ENCODE results near the gene ZDHHC11. TPM values are rescaled to one million over a fixed set of nuclear protein-coding genes. Genes with fewer than 3 reads are reported as not detected.

ZDHHC11 gene
- total RNA-seq, 1 experiment from 2014 or later = 17.0 TPM

DNA sequence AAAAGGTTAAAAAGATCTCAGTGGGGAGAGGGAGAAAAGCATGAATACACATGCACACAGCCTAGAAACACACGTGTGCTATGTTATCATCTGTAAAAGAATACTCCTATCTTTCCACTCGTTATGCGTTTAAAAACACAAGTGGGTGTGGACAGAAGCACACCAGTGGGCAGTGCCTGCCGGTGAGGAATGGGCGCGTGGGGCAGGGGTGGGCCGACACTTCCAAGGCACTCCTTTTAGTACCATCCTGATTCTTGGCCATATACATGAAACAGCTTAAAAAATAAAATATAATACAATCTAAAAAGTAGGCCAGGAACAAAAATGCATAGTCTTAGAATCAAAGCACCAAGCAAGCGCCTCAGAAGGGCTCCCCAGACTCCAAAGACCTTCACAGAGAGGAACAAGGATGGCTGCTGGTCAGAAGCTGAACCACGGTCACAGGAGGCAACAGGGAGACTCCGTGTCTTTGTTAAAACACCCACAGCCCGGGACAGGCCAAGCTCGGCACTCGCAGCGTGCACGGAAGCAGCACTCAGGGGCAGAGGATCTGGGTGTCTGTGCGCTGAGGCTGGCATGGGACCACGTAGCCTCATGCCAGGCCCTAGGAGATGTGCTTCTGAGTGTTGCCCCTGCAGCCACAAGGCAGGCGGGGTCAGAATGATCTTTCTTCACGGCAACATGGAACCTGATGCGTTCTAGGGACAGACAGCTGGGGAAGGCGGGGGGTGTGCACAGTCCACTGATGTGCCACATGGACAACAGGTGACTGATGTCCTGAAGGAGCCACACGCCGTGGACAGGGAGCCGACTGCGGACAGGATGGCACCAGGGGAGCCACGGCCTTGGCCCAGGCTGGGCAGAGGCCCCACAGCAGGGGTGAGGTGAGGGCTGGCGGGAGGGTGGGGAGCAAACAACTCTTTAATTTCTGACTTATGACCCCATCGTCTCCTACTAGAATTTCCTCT is 25.9 kb upstream of the ZDHHC11 start:
- no peaks in the 10 kb centered on the region for H3K27me3 ChIP-seq (ENCODE audit: insufficient read depth, low read length)
- intact Hi-C loops (cut with micrococcal nuclease) = no loop called here
- no peak for TF ChIP-seq ATF3 (IDR thresholded peaks at IDR 0.05)
- no peak for TF ChIP-seq CBX3 (IDR thresholded peaks at IDR 0.05; ENCODE audit: low read depth)
- TF ChIP-seq JUND (IDR thresholded peaks at IDR 0.05) = no peak
- no peak for TF ChIP-seq SRF (IDR thresholded peaks at IDR 0.05; ENCODE audit: low read depth)
- TF ChIP-seq ELF1 (IDR thresholded peaks at IDR 0.05; ENCODE audit: borderline replicate concordance, low read depth) = no peak
- no peak for TF ChIP-seq ZBTB33 (IDR thresholded peaks at IDR 0.05; ENCODE audit: extremely low read depth, insufficient replicate concordance, low read length)
- TF ChIP-seq CTCF (IDR thresholded peaks at IDR 0.05 in 2 of 3, conservative IDR thresholded peaks at IDR 0.05 in 1 of 3; ENCODE audit: borderline replicate concordance in 1 of 3, insufficient read depth in 1 of 3, low read depth in 2 of 3, low read length in 2 of 3) = no peak
- no peak for TF ChIP-seq EZH2phosphoT487 (IDR thresholded peaks at IDR 0.05; ENCODE audit: borderline replicate concordance)
- TF ChIP-seq, protein P1, sequence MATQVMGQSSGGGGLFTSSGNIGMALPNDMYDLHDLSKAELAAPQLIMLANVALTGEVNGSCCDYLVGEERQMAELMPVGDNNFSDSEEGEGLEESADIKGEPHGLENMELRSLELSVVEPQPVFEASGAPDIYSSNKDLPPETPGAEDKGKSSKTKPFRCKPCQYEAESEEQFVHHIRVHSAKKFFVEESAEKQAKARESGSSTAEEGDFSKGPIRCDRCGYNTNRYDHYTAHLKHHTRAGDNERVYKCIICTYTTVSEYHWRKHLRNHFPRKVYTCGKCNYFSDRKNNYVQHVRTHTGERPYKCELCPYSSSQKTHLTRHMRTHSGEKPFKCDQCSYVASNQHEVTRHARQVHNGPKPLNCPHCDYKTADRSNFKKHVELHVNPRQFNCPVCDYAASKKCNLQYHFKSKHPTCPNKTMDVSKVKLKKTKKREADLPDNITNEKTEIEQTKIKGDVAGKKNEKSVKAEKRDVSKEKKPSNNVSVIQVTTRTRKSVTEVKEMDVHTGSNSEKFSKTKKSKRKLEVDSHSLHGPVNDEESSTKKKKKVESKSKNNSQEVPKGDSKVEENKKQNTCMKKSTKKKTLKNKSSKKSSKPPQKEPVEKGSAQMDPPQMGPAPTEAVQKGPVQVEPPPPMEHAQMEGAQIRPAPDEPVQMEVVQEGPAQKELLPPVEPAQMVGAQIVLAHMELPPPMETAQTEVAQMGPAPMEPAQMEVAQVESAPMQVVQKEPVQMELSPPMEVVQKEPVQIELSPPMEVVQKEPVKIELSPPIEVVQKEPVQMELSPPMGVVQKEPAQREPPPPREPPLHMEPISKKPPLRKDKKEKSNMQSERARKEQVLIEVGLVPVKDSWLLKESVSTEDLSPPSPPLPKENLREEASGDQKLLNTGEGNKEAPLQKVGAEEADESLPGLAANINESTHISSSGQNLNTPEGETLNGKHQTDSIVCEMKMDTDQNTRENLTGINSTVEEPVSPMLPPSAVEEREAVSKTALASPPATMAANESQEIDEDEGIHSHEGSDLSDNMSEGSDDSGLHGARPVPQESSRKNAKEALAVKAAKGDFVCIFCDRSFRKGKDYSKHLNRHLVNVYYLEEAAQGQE (IDR thresholded peaks at IDR 0.05; ENCODE audit: low read depth) = no peak
- TF ChIP-seq, protein P2, sequence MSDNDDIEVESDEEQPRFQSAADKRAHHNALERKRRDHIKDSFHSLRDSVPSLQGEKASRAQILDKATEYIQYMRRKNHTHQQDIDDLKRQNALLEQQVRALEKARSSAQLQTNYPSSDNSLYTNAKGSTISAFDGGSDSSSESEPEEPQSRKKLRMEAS (IDR thresholded peaks at IDR 0.05) = no peak
- no peak for TF ChIP-seq EZH2 (IDR thresholded peaks at IDR 0.05)
- TF ChIP-seq SP1 (IDR thresholded peaks at IDR 0.05; ENCODE audit: low read depth) = no peak
- no peak for TF ChIP-seq POLR2AphosphoS5 (IDR thresholded peaks at IDR 0.05; ENCODE audit: low read depth, low read length)
- no peak for TF ChIP-seq ZFX (IDR thresholded peaks at IDR 0.05)
- TF ChIP-seq EGR1 (IDR thresholded peaks at IDR 0.05; ENCODE audit: low read depth) = no peak
- TF ChIP-seq POLR2A (IDR thresholded peaks at IDR 0.05; ENCODE audit: borderline replicate concordance, extremely low read depth, insufficient read depth, insufficient read length) = no peak
- no peak for TF ChIP-seq RAD21 (IDR thresholded peaks at IDR 0.05; ENCODE audit: low read depth)
- no peak for TF ChIP-seq ZNF274 (IDR thresholded peaks at IDR 0.05; ENCODE audit: low read depth, low read length)
- DNase-seq (ENCODE audit: low read depth, low spot score) (no peak), ATAC-seq (no peak)
- CTCF ChIA-PET = no interaction called here
- H3K4me2 ChIP-seq (ENCODE audit: low read length) = no peak overlapping the region
- POLR2A ChIA-PET = no interaction called here
- no TSS peak for BruUV-seq (replicated peaks)
- H3K4me3 ChIP-seq (replicated peaks in 1 of 2; ENCODE audit: low read depth in 1 of 2, low read length in 2 of 2) = no peak overlapping the region
- H3K79me2 ChIP-seq (ENCODE audit: insufficient read depth, low read length) = peaks cover 42% of the 10 kb centered on the region
- RAD21 ChIA-PET (ENCODE audit: low non-redundant PET in 1 of 2, low total read pairs in 2 of 2, uncharacterized antibody in 2 of 2, unreplicated experiment in 2 of 2) = no interaction called here
- H3K27ac ChIP-seq (ENCODE audit: low read depth, low read length) = no peak overlapping the region
- no peaks in the 10 kb centered on the region for H4K20me1 ChIP-seq (ENCODE audit: insufficient read depth)
- no peaks in the 10 kb centered on the region for H3K4me1 ChIP-seq (ENCODE audit: control insufficient read depth in 1 of 2, insufficient read depth in 2 of 2, low read length in 2 of 2)
- no peak overlapping the region for H3K9ac ChIP-seq (ENCODE audit: low read length)
- H3K36me3 ChIP-seq (ENCODE audit: control insufficient read depth in 1 of 2, insufficient read depth in 2 of 2, low read length in 2 of 2) = peaks cover 52 to 55% of the 10 kb centered on the region in 2 experiments
- H3K9me3 ChIP-seq (ENCODE audit: control insufficient read depth in 1 of 2, insufficient read depth in 1 of 2, low read depth in 1 of 2, low read length in 2 of 2) = no peaks in the 10 kb centered on the region
- H2AFZ ChIP-seq (ENCODE audit: low read depth, low read length, poor library complexity, severe bottlenecking) = no peak overlapping the region
- H3K9me2 ChIP-seq (ENCODE audit: insufficient read depth) = no peaks in the 10 kb centered on the region
